GM12891 (cell line): ENCODE measurements around the gene OASL.
A peak's percentile ranks its signal among the peaks of the same experiment; 100 is the strongest.

ENCODE experiments used
- DNase-seq: peaks from one replicate; pipeline ENCODE4 v3.0.0; 2011; ENCODE audit warnings: low spot score; ENCODE audit not compliant: insufficient read length
- FAIRE-seq: peaks from 2 replicates; lab custom pipeline; 2011; peaks lifted over from hg19 to GRCh38; lab: Jason Lieb, UNC
- PAX5 ChIP-seq: IDR thresholded peaks from 2 replicates; pipeline ENCODE4 v1.6.1; 2011; ENCODE audit warnings: low read length, moderate library complexity, mild to moderate bottlenecking; ENCODE audit not compliant: insufficient read depth, severe bottlenecking
- POLR2A ChIP-seq: IDR thresholded peaks from 2 replicates; pipeline ENCODE4 v1.6.1; 2011; ENCODE audit warnings: low read depth, low read length, control low read depth
- POLR2AphosphoS5 ChIP-seq: IDR thresholded peaks from 2 replicates; pipeline ENCODE4 v1.6.1; 2011; ENCODE audit warnings: low read depth, low read length, control low read depth
- POU2F2 ChIP-seq: IDR thresholded peaks from 2 replicates; pipeline ENCODE4 v1.6.1; 2011; ENCODE audit warnings: low read depth, mild to moderate bottlenecking, control low read depth, low read length, moderate library complexity
- SPI1 ChIP-seq: IDR thresholded peaks from 2 replicates; pipeline ENCODE4 v1.6.1; 2011; ENCODE audit warnings: low read depth, low read length, control low read depth
- TAF1 ChIP-seq: IDR thresholded peaks from 2 replicates; pipeline ENCODE4 v1.6.1; 2011; ENCODE audit warnings: low read depth, low read length, control low read depth

The OASL gene

GRCh38 chr12:120994589-120995337 is 44.3 kb downstream of the OASL start:
- TF ChIP-seq POLR2AphosphoS5, result no peak
- TF ChIP-seq POU2F2, result no peak
- no peak for TF ChIP-seq SPI1
- no peak for TF ChIP-seq POLR2A
- TF ChIP-seq PAX5, result no peak
- TF ChIP-seq TAF1, result no peak
- FAIRE-seq (no peak), DNase-seq (no peak)

- FAIRE-seq (no peak), DNase-seq (no peak)
- no peak for TF ChIP-seq PAX5
Observed at GRCh38 chr12:120994059-120994458, 45.0 kb downstream of the OASL start.

- FAIRE-seq (no peak), DNase-seq (no peak)
- TF ChIP-seq POU2F2 (no peak), TAF1 (no peak), POLR2AphosphoS5 (no peak), POLR2A (no peak), PAX5 (no peak), SPI1 (no peak)
Observed at GRCh38 chr12:120993496-120993895, 45.5 kb downstream of the OASL start.

- FAIRE-seq, result no peak
- DNase-seq, result no peak
- no peak for TF ChIP-seq SPI1
- no peak for TF ChIP-seq POLR2AphosphoS5
- no peak for TF ChIP-seq POU2F2
- no peak for TF ChIP-seq POLR2A
- TF ChIP-seq PAX5, result no peak
- no peak for TF ChIP-seq TAF1
Observed at GRCh38 chr12:120992989-120993388, 46.1 kb downstream of the OASL start.

GRCh38 chr12:120991965-120992364 is 47.1 kb downstream of the OASL start:
- DNase-seq (no peak), FAIRE-seq (no peak)
- TF ChIP-seq PAX5 (no peak), SPI1 (no peak), POU2F2 (no peak), TAF1 (no peak), POLR2AphosphoS5 (no peak), POLR2A (no peak)

GRCh38 chr12:120990487-120991055 is 48.5 kb downstream of the OASL start:
- FAIRE-seq, result no peak
- DNase-seq, result no peak
- TF ChIP-seq SPI1, result no peak
- no peak for TF ChIP-seq POU2F2
- no peak for TF ChIP-seq POLR2AphosphoS5
- no peak for TF ChIP-seq PAX5
- TF ChIP-seq TAF1, result no peak
- no peak for TF ChIP-seq POLR2A

- no peak for FAIRE-seq
- TF ChIP-seq SPI1, result no peak
- no peak for TF ChIP-seq POLR2A
- no peak for TF ChIP-seq PAX5
- TF ChIP-seq POLR2AphosphoS5, result no peak
- no peak for TF ChIP-seq TAF1
- TF ChIP-seq POU2F2, result no peak
Observed at GRCh38 chr12:120989687-120990086, 49.4 kb downstream of the OASL start.

GRCh38 chr12:120988658-120989057 is 50.4 kb downstream of the OASL start:
- no peak for FAIRE-seq
- DNase-seq, result no peak
- no peak for TF ChIP-seq PAX5
- TF ChIP-seq POU2F2, result no peak
- TF ChIP-seq POLR2AphosphoS5, result no peak
- TF ChIP-seq POLR2A, result no peak
- no peak for TF ChIP-seq TAF1
- TF ChIP-seq SPI1, result no peak

More at GRCh38 chr12:120989687-120990086, 49.4 kb downstream of the OASL start:
- no peak for DNase-seq

GRCh38 chr12:120988234-120988633 is 50.8 kb downstream of the OASL start:
- no peak for DNase-seq
- TF ChIP-seq SPI1 (no peak), POLR2A (no peak), POU2F2 (no peak), TAF1 (no peak), POLR2AphosphoS5 (no peak), PAX5 (no peak)
- FAIRE-seq, result peak; percentile 5
